MG63 (cell line): ENCODE results near the gene IL24. TPM values are rescaled to one million over a fixed set of nuclear protein-coding genes. Genes with fewer than 3 reads are reported as not detected.

Experiments used
- DNase-seq: peaks from one replicate; pipeline ENCODE4 v3.0.0-alpha.2; 2020
- H3K27me3 ChIP-seq: fragments of 250-450 bp; sonication (Bioruptor Pico); 2 replicates; pipeline ENCODE4 v1.5.1; 2020; ENCODE audit warnings: mild to moderate bottlenecking, moderate library complexity
- H3K36me3 ChIP-seq: fragments of 250-450 bp; sonication (Bioruptor Pico); 2 replicates; pipeline ENCODE4 v1.5.1; 2020; ENCODE audit warnings: mild to moderate bottlenecking, moderate library complexity
- H3K4me3 ChIP-seq: fragments of 250-450 bp; sonication (Bioruptor Pico); 2 replicates; pipeline ENCODE4 v1.5.1; 2020; ENCODE audit warnings: mild to moderate bottlenecking, moderate library complexity
- H3K9me3 ChIP-seq: fragments of 250-450 bp; sonication (Bioruptor Pico); 2 replicates; pipeline ENCODE4 v1.5.1; 2020; ENCODE audit warnings: mild to moderate bottlenecking, moderate library complexity
- total RNA-seq: library from RNA; depleted of rRNA; stranded (reverse); fragments of >200 nt; shearing (Covaris generic); gene quantifications from 2 replicates; pipeline ENCODE4 v1.2.3, GENCODE V29; 2014; ENCODE audit warnings: low replicate concordance

IL24 gene
- total RNA-seq, 1 experiment from 2014 or later = not detected

DNA sequence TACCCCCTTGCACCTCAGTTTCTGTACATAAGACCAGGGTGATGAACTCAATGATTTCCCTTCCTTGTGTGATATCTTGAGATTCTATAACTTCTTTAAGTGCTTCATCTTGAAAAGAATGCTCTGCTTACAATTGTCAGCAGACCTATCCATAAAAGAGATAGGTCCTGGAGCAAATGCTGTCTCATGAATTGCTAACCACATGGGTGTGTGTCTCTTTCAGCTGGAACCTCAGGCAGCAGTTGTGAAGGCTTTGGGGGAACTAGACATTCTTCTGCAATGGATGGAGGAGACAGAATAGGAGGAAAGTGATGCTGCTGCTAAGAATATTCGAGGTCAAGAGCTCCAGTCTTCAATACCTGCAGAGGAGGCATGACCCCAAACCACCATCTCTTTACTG is 29.0 kb upstream of the IL24 start:
- Histone ChIP-seq H3K36me3 (no peaks in the 10 kb centered on the region), H3K27me3 (no peaks in the 10 kb centered on the region), H3K4me3 (no peak overlapping the region), H3K9me3 (no peaks in the 10 kb centered on the region)
- no peak for DNase-seq

GRCh38 chr1:206872139-206872538 is 25.1 kb upstream of the IL24 start:
- Histone ChIP-seq H3K9me3 (peaks cover 4% of the 10 kb centered on the region; the same call in 1 of the 2 replicates), H3K4me3 (no peak overlapping the region)
- DNase-seq = no peak

GRCh38 chr1:206873603-206874188 is 23.5 kb upstream of the IL24 start:
- H3K27me3 ChIP-seq = no peaks in the 10 kb centered on the region
- no peaks in the 10 kb centered on the region for H3K36me3 ChIP-seq
- peaks cover 16% of the 10 kb centered on the region for H3K9me3 ChIP-seq
- DNase-seq = no peak
- no peak overlapping the region for H3K4me3 ChIP-seq

More at GRCh38 chr1:206872139-206872538, 25.1 kb upstream of the IL24 start:
- H3K36me3 ChIP-seq = no peaks in the 10 kb centered on the region
- H3K27me3 ChIP-seq = no peaks in the 10 kb centered on the region

DNA sequence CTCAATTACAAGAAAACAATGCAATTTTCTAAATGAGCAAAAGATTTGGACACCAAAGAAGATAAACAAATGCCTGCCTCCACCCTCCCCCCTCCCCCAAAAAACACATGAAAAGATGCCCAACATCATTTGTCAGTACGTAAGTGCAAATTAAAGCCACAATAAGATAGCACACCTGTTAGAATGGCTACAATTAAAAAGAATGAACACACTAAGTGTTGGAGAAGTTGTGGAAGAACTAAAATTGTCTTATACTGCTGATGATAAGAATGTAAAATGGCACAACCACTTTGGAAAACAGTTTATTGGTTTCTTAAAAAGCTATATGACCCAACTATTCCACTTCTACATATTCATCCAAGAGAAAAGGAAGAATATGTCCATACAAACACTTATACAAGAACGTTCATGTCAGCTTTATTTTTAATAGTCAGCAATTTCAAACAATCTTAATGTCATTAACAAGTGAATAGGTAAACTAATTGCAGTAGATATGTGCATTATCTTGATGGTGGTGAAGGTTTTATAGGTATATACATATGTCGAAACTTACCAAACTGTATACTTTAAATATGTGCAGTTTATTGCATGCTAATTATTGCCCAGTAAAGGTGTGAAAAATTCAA is 21.4 kb upstream of the IL24 start:
- H3K9me3 ChIP-seq = peaks cover 23% of the 10 kb centered on the region
- no peak for DNase-seq

GRCh38 chr1:206878456-206878855 is 18.8 kb upstream of the IL24 start:
- peaks cover 27% of the 10 kb centered on the region for H3K9me3 ChIP-seq
- H3K27me3 ChIP-seq = no peaks in the 10 kb centered on the region
- H3K4me3 ChIP-seq = no peak overlapping the region
- DNase-seq = no peak
- no peaks in the 10 kb centered on the region for H3K36me3 ChIP-seq

More for the DNA sequence above, 21.4 kb upstream of the IL24 start:
- Histone ChIP-seq H3K4me3 (no peak overlapping the region), H3K27me3 (no peaks in the 10 kb centered on the region), H3K36me3 (no peaks in the 10 kb centered on the region)

GRCh38 chr1:206880314-206880713 is 16.9 kb upstream of the IL24 start:
- Histone ChIP-seq H3K4me3 (no peak overlapping the region), H3K9me3 (peaks cover 27% of the 10 kb centered on the region), H3K36me3 (no peaks in the 10 kb centered on the region), H3K27me3 (no peaks in the 10 kb centered on the region)
- no peak for DNase-seq

GRCh38 chr1:206882555-206882954 is 14.7 kb upstream of the IL24 start:
- no peak for DNase-seq
- Histone ChIP-seq H3K36me3 (no peaks in the 10 kb centered on the region), H3K9me3 (peaks cover 22% of the 10 kb centered on the region), H3K27me3 (no peaks in the 10 kb centered on the region), H3K4me3 (no peak overlapping the region)

DNA sequence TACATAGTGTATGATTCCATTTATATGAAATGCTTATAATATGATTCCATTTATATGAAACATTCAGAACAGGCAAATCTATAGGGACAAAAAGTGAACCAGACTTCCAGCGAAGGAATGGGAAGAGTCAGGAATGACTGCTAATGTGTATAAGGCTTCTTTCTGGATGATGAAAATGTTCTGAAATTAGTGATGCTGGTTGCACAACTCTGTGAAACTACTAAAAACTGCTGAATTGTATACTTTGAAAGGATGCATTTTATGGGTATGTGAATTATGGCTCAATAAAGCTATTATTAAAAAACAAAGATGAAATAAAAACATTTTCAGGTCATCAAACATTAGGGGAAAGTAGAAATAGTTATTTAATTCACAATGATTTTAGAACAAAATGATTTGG is 14.1 kb upstream of the IL24 start:
- Histone ChIP-seq H3K36me3 (no peaks in the 10 kb centered on the region), H3K9me3 (peaks cover 16% of the 10 kb centered on the region), H3K27me3 (no peaks in the 10 kb centered on the region), H3K4me3 (no peak overlapping the region)
- no peak for DNase-seq

GRCh38 chr1:206883876-206884275 is 13.4 kb upstream of the IL24 start:
- DNase-seq = no peak
- peaks cover 9% of the 10 kb centered on the region for H3K9me3 ChIP-seq
- no peak overlapping the region for H3K4me3 ChIP-seq
- no peaks in the 10 kb centered on the region for H3K36me3 ChIP-seq
- no peaks in the 10 kb centered on the region for H3K27me3 ChIP-seq

- Histone ChIP-seq H3K27me3 (no peaks in the 10 kb centered on the region), H3K36me3 (no peaks in the 10 kb centered on the region), H3K9me3 (peaks cover 4% of the 10 kb centered on the region), H3K4me3 (no peak overlapping the region)
- no peak for DNase-seq
These were observed 11.7 kb upstream of the IL24 start for GRCh38 chr1:206885341-206886060.

DNA sequence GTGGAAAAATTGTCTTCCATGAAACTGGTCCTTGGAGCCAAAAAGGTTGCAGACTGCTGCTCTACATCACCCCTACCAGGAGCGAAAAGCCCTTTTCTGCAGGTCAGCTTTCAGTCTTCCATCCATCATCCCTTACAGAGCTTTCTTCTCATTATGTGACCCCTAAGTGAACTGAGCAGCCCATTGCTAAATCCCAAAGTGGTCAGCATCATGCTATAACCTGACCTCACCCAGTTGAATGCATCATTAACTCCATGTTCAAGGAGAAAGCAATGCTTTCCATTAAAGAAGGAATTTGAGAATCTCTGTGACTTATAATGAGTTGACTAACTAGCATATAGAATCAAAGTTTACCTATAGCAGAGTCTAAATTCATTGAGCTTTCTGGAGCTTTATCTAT is 10.4 kb upstream of the IL24 start:
- peaks cover 4% of the 10 kb centered on the region for H3K9me3 ChIP-seq
- H3K36me3 ChIP-seq = no peaks in the 10 kb centered on the region
- no peak for DNase-seq
- H3K27me3 ChIP-seq = no peaks in the 10 kb centered on the region
- H3K4me3 ChIP-seq = no peak overlapping the region

DNA sequence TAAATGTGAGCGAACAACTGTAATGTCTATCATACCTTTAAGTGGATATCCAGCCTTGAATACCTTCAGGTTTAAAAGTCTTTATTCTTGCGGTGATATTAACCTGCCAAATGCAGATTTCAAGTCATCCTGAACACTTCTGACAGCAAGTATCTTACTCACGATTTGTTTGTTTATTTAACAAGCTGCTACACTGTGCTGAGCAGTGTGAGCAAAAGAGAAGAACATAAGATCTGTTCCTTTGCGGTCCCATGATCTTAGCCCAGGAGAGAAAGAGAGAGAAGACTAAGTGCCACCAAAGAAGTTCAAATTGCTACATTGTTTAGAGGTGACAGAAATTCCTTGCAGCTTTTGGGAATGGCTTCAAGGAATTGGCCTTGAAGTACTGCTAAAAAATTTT is 9.5 kb upstream of the IL24 start:
- Histone ChIP-seq H3K36me3 (no peaks in the 10 kb centered on the region), H3K4me3 (no peak overlapping the region), H3K27me3 (no peaks in the 10 kb centered on the region), H3K9me3 (peaks cover 2% of the 10 kb centered on the region)
- no peak for DNase-seq

DNA sequence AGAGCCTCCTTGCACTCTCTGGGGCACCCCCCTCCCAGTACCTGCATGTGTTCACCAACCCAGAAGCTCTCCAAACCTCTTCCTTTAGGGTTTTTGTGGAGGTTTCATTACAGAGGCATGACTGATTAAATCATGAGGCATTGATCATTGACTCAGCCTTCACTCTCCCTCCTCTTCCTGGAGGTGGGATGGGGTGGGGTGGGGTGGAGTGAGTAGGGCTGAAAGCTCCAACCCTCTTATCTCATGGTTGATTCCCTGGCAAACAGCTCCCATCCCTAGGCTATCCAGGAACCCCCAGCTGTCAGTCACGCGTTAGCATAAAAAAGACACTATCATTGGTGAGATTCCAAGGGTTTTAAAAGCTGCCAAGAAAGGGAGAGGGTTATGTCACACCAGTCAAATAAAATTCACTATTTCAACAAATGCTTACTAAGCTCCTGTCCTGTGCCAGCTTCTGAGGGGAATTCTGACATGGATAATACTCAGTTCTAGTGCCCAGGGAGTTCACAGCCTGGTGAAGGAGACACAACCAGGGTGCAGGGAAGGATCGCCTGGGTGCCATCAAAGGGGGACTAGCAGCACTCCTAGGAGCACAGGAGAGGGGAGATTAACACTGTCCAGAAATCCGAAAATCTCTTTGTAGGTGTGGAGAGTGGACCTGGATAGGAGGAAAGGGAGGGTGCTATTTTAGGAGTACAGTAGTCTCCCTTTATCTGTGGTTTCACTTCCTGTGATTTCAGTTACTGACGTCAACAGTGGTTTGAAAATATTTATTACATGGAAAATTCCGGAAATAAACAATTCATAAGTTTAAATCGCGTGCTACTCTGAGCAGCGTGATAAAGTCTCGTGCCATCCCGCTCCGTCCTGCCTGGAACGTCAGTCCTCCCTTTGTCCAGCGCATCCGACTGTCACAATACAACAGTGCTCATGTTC is 6.8 kb upstream of the IL24 start:
- no peaks in the 10 kb centered on the region for H3K27me3 ChIP-seq
- no peaks in the 10 kb centered on the region for H3K9me3 ChIP-seq
- peak; percentile 96 for DNase-seq
- H3K4me3 ChIP-seq = peak overlapping the region; percentile 3; the same call in 1 of the 2 replicates
- H3K36me3 ChIP-seq = no peaks in the 10 kb centered on the region

GRCh38 chr1:206891412-206891811 is 5.8 kb upstream of the IL24 start:
- 0 out of 2 replicates have a peak overlapping the region, but pooled peaks have one; percentile 3 for H3K4me3 ChIP-seq
- DNase-seq = no peak
- no peaks in the 10 kb centered on the region for H3K36me3 ChIP-seq
- no peaks in the 10 kb centered on the region for H3K9me3 ChIP-seq
- H3K27me3 ChIP-seq = no peaks in the 10 kb centered on the region

GRCh38 chr1:206892351-206892984 is 4.8 kb upstream of the IL24 start:
- DNase-seq = peak; percentile 28
- no peaks in the 10 kb centered on the region for H3K9me3 ChIP-seq
- no peaks in the 10 kb centered on the region for H3K27me3 ChIP-seq
- H3K36me3 ChIP-seq = no peaks in the 10 kb centered on the region
- no peak overlapping the region for H3K4me3 ChIP-seq

DNA sequence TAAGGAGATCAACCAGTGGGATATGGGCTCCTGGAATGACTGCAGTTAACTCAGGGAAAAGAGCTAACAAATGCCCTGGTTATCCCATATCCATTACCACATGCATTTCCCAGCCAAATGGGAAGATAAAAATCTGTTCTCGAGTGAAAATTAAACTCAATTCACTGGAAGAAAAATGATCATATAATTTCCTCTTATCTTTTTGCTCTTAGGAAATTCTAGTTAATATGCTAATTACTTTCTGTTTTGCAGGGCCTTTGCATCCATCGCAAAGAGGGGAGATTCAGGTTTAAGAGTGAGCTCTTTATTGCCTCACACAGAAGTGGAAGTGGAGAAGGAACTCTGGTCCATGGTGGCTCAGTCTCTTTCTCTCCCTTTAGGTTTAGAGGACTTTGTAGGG is 3.9 kb upstream of the IL24 start:
- no peak overlapping the region for H3K4me3 ChIP-seq
- no peaks in the 10 kb centered on the region for H3K9me3 ChIP-seq
- no peak for DNase-seq
- no peaks in the 10 kb centered on the region for H3K36me3 ChIP-seq
- no peaks in the 10 kb centered on the region for H3K27me3 ChIP-seq
